HuH-7 (cell line): ENCODE results near the gene REXO1.
A peak's percentile ranks its signal among the peaks of the same experiment; 100 is the strongest.

ENCODE experiments used
- DNase-seq: peaks from one replicate; pipeline ENCODE4 v3.0.0; 2011; ENCODE audit warnings: low spot score

REXO1 gene

GRCh38 chr19:1828279-1829238, 19.7 kb downstream of the REXO1 start:
- DNase-seq: no peak

DNA sequence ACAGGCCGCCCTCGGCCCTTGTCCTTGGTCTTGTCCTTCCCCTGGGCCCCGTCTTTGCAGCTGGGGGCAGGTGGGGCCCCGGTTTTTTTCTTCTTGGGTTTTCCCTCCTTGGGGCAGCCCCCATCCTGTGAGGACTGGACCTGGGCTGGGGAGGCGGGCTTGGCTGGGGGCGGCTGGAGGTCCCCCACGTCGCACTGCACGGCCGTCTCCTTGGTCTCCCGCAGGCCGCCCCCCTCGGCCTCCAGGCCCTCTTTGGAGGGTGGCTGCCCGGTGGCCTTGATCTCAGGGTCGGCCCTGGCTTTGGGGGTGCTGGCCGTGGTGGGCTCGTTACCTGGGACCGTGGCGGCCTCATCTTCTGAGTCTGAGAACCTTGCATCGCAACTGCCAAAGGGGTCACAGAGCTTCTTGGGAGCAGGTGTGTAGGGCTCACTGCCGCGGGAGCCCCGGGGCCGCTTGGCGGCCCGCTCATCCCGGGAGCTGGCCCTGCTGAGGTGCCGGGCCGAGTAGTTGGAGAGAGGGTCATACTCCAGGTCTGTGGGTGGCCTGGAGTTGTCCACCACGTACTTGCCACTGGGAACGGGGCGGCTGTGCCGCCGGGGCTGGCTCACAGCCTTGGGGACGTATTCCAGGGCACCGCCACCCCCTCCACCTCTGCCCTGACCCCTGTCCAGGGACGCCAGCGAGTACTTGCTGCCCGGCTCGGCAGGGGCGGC, 20.6 kb downstream of the REXO1 start:
- no peak for DNase-seq

- DNase-seq: no peak
These were observed 21.4 kb downstream of the REXO1 start for GRCh38 chr19:1826557-1827521.

- DNase-seq: peak; percentile 96
These were observed 22.2 kb downstream of the REXO1 start for GRCh38 chr19:1825909-1826556.

DNA sequence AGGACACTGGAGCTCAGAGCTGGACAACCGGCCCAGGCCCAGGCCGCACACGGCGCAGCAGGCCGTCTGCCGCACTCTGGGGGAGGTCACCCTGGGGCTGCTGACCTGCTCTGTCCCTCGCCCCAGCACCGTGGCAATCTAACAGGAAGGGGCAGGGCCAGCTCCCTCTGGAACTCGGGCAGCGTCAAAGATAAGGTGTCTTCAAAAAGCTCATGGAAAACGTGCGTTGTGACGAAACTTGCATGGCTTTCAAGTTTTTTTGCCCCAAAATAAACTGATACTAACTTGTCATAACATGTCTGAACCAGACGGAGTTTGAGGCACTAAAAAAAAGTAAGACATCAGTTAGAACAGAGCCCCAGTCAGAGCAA, 24.0 kb downstream of the REXO1 start:
- DNase-seq: no peak

DNA sequence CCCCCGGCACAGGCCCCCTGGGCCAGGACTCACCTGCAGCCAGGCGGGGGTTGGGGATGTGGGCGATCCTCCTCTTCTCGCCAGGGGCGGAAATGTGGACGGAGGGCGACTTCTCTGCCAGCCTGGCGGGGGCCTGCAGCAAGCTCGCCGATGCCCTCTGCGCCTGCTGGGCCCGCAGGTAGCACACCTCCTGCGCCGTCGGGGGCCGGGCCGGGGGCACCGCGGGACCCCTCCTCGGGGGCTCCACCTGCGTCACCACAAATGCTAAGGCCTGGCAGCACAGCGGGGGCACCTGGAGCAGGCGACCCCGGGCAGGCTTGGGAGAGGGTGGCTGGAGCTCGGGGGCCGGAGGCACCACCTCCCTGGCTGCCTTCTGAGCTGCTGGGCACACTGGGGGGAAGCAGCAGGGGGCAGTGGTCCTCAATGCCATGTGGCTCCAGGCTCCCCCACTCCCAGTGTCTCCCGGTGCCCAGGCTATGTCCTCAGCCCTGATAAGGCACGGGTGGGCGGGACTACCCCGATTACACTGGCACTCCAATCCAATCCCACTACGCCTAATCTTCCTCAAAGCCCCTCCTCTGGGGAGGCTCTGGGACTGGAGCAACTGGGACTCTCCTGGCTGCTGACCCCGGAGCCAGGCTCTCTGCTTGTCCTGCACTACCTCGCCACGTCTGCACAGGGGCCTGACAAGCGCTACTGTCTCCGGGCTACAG, 24.6 kb downstream of the REXO1 start:
- no peak for DNase-seq

GRCh38 chr19:1823020-1823419, 25.3 kb downstream of the REXO1 start:
- no peak for DNase-seq

- no peak for DNase-seq
These were observed 26.1 kb downstream of the REXO1 start for GRCh38 chr19:1822210-1822609.

DNA sequence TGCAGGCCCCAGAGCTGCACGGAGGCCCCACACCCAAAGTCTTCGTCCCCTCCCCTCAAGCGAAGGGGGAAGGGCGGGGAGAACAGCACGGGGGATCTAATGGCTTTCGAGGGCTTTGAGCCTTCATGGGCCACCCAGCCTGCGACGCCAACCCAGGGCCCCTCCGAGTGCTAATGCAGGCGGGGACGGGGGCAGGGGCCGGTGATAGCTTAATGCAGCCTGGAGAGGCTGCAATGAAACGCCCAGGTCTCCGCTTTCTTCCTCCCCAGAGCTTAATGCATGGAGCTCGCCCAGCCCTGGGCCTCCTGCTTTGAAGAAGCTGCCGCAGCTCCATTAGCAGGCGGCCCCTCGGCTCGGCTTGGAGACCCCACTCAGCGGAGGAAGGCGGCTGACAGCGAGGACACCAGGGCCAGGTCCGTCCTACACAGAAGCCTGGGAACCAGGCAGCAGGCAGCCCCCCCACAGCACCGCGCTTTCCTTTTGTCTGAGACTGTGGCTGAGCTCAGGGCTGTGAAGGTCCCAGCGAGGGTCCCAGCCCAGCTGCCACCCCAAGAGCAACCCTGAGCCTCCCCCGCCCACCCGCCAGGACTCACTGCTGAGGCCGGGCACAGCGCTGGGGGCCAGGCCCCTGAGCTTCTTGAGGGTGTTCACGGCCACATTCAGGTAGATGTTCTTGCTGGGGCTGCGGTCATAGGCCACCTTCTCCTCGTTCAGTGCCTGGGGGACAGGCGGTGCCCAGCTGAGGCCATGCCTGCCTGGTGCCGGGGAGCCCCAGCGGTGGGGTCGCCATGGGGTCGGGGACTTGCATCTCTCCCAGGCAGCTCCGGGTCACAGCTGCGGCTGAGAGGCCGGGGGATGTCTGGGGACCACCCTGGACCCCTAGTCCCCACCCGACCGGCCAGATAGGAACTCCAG, 28.7 kb downstream of the REXO1 start:
- no peak for DNase-seq

DNA sequence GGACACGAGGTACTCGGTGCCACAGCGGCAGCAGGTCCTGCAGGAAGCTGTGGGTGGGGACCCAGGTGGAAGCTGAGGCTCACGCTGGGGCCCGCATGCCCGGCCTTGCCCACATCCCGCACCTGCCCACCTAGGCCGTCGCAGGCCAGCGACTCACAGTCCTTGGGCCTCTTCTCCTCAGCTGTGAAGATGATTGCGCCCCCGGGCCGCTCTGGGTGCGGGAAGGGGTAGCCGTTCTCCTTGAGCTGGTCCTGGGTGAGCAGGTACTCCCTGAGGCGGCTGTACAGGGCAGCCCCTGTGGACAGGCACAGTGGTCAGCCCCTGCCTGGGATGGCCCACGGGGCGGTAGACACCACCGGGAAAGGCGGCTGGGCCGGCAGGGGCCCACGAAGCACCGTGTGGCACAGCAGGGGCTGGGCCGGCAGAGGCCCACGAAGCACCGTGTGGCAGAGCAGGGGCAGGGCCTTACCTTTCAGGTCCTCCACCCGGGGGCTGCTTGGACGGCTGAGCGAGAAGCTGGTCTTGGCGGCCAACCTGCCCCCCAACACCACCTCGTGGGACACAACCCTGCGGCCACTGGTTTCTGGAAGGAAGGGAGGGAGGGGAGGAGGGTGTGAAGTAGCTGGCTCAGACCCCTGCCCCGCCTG, 29.6 kb downstream of the REXO1 start:
- DNase-seq: no peak

DNA sequence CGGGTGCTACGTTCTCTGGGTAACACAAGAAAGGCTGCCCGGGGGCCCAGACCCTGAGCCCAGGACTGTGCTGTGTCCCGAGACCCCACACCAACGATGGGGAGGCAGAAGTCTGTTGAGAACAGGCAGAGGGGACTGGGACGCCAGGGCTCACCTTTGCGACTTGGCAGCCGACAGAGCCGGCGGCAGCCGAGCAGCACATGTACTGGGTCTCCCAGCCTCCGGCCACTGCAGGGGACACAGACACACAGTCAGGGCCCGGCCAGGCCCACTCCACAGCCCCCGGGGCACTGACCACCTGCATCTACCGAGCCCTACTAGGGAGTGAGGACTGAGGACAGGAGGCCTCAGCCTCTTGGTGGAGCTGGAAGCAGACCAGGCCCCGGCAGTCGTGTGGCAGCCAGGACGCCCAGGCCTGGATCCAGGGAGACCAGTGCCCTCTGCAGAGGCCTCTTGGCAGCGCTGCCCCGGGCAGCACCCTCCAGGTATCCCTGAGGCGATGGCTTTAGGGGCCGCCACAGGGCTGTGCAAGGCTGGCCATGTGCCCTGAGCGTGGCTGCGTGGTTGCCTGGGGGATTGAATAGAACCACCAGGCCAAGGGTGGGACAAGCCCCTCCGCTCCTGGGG, 30.6 kb downstream of the REXO1 start:
- no peak for DNase-seq

GRCh38 chr19:1816530-1817298, 31.6 kb downstream of the REXO1 start:
- no peak for DNase-seq

- no peak for DNase-seq
These were observed 32.4 kb downstream of the REXO1 start for GRCh38 chr19:1815605-1816529.

DNA sequence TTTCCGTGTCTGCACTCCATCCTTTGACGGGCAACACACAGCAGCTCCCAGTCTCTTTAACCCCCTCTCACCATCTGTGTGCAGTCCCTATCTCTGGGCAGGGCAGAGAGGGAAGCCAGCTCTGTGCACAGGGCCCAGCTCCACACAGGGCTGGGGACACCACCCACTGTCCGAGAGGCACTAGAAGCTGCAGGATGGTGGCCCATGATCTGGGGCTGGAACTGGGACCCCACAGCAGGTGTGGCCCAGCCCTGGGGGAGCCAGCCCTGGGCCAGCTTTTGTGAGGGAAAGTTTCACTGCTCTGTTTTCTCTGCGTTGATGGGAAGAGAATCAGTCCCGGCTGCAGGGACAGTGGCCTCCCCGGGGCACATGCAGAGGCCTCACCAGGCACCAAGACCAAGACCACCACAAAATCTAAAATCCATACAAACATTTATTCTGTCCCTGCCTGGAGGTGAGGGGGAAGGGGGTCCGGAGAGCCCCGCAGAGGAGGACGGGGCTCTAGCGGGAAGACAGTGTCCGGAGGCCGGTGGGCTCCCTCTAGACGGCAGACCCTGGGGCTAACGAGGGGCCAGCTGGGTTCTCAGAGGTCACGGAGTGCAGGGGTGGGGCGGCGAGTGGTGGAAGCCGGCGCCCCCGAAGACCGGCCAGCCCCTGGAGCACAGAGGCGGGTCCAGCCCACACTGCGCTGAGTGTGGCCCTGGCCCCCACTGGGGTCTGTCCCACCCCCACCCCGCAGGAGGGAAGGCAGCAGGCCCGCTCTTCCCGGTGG, 33.3 kb downstream of the REXO1 start:
- no peak for DNase-seq

DNA sequence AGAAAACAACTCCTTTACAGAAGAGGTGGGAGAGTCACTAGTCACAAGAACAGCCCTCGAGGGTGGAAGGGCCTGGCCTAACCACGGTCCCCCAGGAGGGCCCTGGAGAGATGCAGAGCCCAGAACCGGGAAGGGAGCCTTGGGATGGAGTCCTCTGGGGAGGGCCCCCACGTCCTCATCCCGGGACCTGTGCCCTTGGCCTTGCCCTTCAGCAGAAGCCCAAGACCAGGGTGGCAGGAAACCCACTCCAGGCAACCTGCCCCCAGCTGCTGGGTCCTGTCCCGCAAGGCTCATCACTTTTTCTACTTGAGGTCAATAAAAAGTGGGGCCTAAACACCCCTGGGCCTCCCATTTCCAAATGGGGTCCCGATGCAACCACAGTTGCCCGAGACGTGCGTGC, 33.9 kb downstream of the REXO1 start:
- no peak for DNase-seq
